DND-41 (cell line): ENCODE results near the gene C1orf21.

Experiments used
- EZH2 ChIP-seq: IDR thresholded peaks from 3 replicates; pipeline ENCODE4 v1.6.1; 2012; ENCODE audit warnings: borderline replicate concordance, low read depth, mild to moderate bottlenecking, moderate library complexity, low read length, inconsistent platforms; ENCODE audit not compliant: severe bottlenecking
- TF ChIP-seq, protein P1 (sequence below): IDR thresholded peaks from 2 replicates; pipeline ENCODE4 v1.5.1; 2012; ENCODE audit warnings: borderline replicate concordance, low read length, moderate library complexity, mild to moderate bottlenecking; ENCODE audit not compliant: poor library complexity, severe bottlenecking; ENCODE audit errors: extremely low read depth

GRCh38 chr1:184386312-184387068 lies at the start of gene C1orf21:
- TF ChIP-seq, protein P1, sequence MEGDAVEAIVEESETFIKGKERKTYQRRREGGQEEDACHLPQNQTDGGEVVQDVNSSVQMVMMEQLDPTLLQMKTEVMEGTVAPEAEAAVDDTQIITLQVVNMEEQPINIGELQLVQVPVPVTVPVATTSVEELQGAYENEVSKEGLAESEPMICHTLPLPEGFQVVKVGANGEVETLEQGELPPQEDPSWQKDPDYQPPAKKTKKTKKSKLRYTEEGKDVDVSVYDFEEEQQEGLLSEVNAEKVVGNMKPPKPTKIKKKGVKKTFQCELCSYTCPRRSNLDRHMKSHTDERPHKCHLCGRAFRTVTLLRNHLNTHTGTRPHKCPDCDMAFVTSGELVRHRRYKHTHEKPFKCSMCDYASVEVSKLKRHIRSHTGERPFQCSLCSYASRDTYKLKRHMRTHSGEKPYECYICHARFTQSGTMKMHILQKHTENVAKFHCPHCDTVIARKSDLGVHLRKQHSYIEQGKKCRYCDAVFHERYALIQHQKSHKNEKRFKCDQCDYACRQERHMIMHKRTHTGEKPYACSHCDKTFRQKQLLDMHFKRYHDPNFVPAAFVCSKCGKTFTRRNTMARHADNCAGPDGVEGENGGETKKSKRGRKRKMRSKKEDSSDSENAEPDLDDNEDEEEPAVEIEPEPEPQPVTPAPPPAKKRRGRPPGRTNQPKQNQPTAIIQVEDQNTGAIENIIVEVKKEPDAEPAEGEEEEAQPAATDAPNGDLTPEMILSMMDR = no peak
- no peak for TF ChIP-seq EZH2
